HCT116 (cell line): ENCODE results near the gene DMBX1. TPM values are rescaled to one million over a fixed set of nuclear protein-coding genes. Genes with fewer than 3 reads are reported as not detected.

Experiments
- ATAC-seq: fragments of 200-7000 bp; cut with Tn5 transposase; 2 replicates; pipeline ENCODE4 v1.9.1; 2020; ENCODE audit warnings: mild to moderate bottlenecking, moderate library complexity
- BruUV-seq: library from RNA; stranded (reverse); fragments of 400-500 nt; replicated peaks from 2 replicates; lab custom pipeline; 2021; lab: Mats Ljungman, UMichigan
- CTCF ChIA-PET: fragments of 300-600 bp; sonication (Branson Sonifier 250); formaldehyde crosslinking; loops from one replicate; lab custom pipeline; 2021; ENCODE audit warnings: antibody characterized with exemption; lab: Charles Lee
- POLR2A ChIA-PET: fragments of 300-600, 350-600 bp; sonication (Branson Sonifier 250); formaldehyde crosslinking; loops from one replicate; lab custom pipeline; 2021; ENCODE audit warnings: antibody characterized with exemption; lab: Charles Lee
- RAD21 ChIA-PET, 2 experiments: fragments of 300-600 bp; sonication (Branson Sonifier 250); formaldehyde crosslinking; loops; one replicate each; lab custom pipeline; 2023; ENCODE audit warnings: low total read pairs in 2 of 2; ENCODE audit not compliant: uncharacterized antibody in 2 of 2, unreplicated experiment in 2 of 2, low non-redundant PET in 1 of 2; lab: Charles Lee
- DNase-seq: peaks from one replicate; pipeline ENCODE4 v3.0.0-alpha.2; 2010; ENCODE audit warnings: low read depth, low spot score
- H2AFZ ChIP-seq: fragments of 200-600 bp; shearing (Covaris generic), sonication (generic); 2 replicates; pipeline ENCODE4 v1.6.1; 2017; ENCODE audit warnings: low read depth, mixed run types, mixed read lengths, antibody characterized with exemption, low read length; ENCODE audit not compliant: poor library complexity, severe bottlenecking
- H3K27ac ChIP-seq: 2 replicates; pipeline ENCODE4 v1.5.1; 2012; ENCODE audit warnings: low read depth, low read length
- H3K27me3 ChIP-seq: fragments of 200-600 bp; sonication (generic); 2 replicates; pipeline ENCODE4 v1.6.1; 2016; ENCODE audit warnings: mixed run types, low read length, mixed read lengths; ENCODE audit not compliant: insufficient read depth
- H3K36me3 ChIP-seq, 2 experiments: fragments of 200-500 bp in 1 of 2; fragments of 200-600 bp in 1 of 2; sonication (Bioruptor generic) in 1 of 2; sonication (generic) in 1 of 2; 2 replicates each; pipeline versions ENCODE4 v1.5.1 to v1.6.1; 2014 to 2016; ENCODE audit warnings: low read length in 2 of 2, inconsistent platforms in 1 of 2, mixed read lengths in 1 of 2, mixed run types in 1 of 2; ENCODE audit not compliant: insufficient read depth in 2 of 2, control insufficient read depth in 1 of 2
- H3K4me1 ChIP-seq, 2 experiments: fragments of 200-600 bp in 1 of 2; sonication (generic) in 1 of 2; 2 replicates each; pipeline versions ENCODE4 v1.5.1 to v1.6.1; 2012 to 2017; ENCODE audit warnings: low read length in 2 of 2, inconsistent platforms in 1 of 2, mild to moderate bottlenecking in 1 of 2, mixed read lengths in 1 of 2, mixed run types in 1 of 2, moderate library complexity in 1 of 2; ENCODE audit not compliant: insufficient read depth in 2 of 2, control insufficient read depth in 1 of 2
- H3K4me2 ChIP-seq: fragments of 200-600 bp; sonication (generic); 2 replicates; pipeline ENCODE4 v1.6.1; 2017; ENCODE audit warnings: mixed run types, low read length, mixed read lengths
- H3K4me3 ChIP-seq, 2 experiments: fragments of 200-600 bp in 1 of 2; sonication (generic) in 1 of 2; replicated peaks in 1 of 2; 2 replicates each; pipeline ENCODE4 v1.5.1; 2011 to 2016; ENCODE audit warnings: low read length in 2 of 2, control low read depth in 1 of 2, low read depth in 1 of 2, mild to moderate bottlenecking in 1 of 2, mixed read lengths in 1 of 2, mixed run types in 1 of 2
- H3K79me2 ChIP-seq: fragments of 200-600 bp; sonication (generic); 2 replicates; pipeline ENCODE4 v1.6.1; 2017; ENCODE audit warnings: mild to moderate bottlenecking, mixed run types, low read length, moderate library complexity, mixed read lengths; ENCODE audit not compliant: insufficient read depth
- H3K9ac ChIP-seq: fragments of 200-600 bp; sonication (generic); 2 replicates; pipeline ENCODE4 v1.6.1; 2016; ENCODE audit warnings: low read length, mixed read lengths
- H3K9me2 ChIP-seq: fragments of 200-600 bp; sonication (generic), shearing (Covaris generic); 2 replicates; pipeline ENCODE4 v1.6.1; 2017; ENCODE audit warnings: mixed run types, mild to moderate bottlenecking, moderate library complexity; ENCODE audit not compliant: insufficient read depth
- H3K9me3 ChIP-seq, 2 experiments: fragments of 200-500 bp in 1 of 2; fragments of 200-600 bp in 1 of 2; sonication (Bioruptor generic) in 1 of 2; sonication (generic) in 1 of 2; 2 replicates each; pipeline ENCODE4 v1.6.1; 2014 to 2017; ENCODE audit warnings: low read length in 2 of 2, mixed read lengths in 2 of 2, inconsistent platforms in 1 of 2, low read depth in 1 of 2, mild to moderate bottlenecking in 1 of 2, mixed run types in 1 of 2, moderate library complexity in 1 of 2; ENCODE audit not compliant: control insufficient read depth in 1 of 2, insufficient read depth in 1 of 2
- H4K20me1 ChIP-seq: fragments of 200-600 bp; sonication (generic), shearing (Covaris generic); 2 replicates; pipeline ENCODE4 v1.6.1; 2017; ENCODE audit warnings: mixed run types, mild to moderate bottlenecking, moderate library complexity; ENCODE audit not compliant: insufficient read depth
- CBX3 ChIP-seq: IDR thresholded peaks from 2 replicates; pipeline ENCODE4 v1.6.1; 2012; ENCODE audit warnings: low read depth
- CEBPB ChIP-seq: IDR thresholded peaks from 2 replicates; pipeline ENCODE4 v1.6.1; 2012; ENCODE audit warnings: low read depth
- CTCF ChIP-seq, 3 experiments: fragments of 200-600 bp in 1 of 3; sonication (generic) in 1 of 3; IDR thresholded peaks in 2 of 3; conservative IDR thresholded peaks in 1 of 3; 2 replicates each; pipeline ENCODE4 v1.5.1; 2012 to 2017; ENCODE audit warnings: low read depth in 2 of 3, low read length in 2 of 3, antibody characterized with exemption in 1 of 3, borderline replicate concordance in 1 of 3, control low read depth in 1 of 3, mild to moderate bottlenecking in 1 of 3, mixed read lengths in 1 of 3, mixed run types in 1 of 3, moderate library complexity in 1 of 3; ENCODE audit not compliant: insufficient read depth in 1 of 3
- EGR1 ChIP-seq: IDR thresholded peaks from 2 replicates; pipeline ENCODE4 v1.6.1; 2012; ENCODE audit warnings: low read depth
- EZH2phosphoT487 ChIP-seq: fragments of 200-600 bp; IDR thresholded peaks from 2 replicates; pipeline ENCODE4 v1.6.1; 2018; ENCODE audit warnings: antibody characterized with exemption, borderline replicate concordance
- FOSL1 ChIP-seq: IDR thresholded peaks from 2 replicates; pipeline ENCODE4 v1.6.1; 2012; ENCODE audit warnings: low read depth
- JUND ChIP-seq: IDR thresholded peaks from 2 replicates; pipeline ENCODE4 v1.6.1; 2012
- POLR2A ChIP-seq: IDR thresholded peaks from 2 replicates; pipeline ENCODE4 v1.7.0; 2011; ENCODE audit warnings: borderline replicate concordance; ENCODE audit not compliant: insufficient read depth, insufficient read length; ENCODE audit errors: extremely low read depth
- POLR2AphosphoS5 ChIP-seq: IDR thresholded peaks from 2 replicates; pipeline ENCODE4 v1.6.1; 2011; ENCODE audit warnings: mild to moderate bottlenecking, low read depth, low read length, moderate library complexity
- RAD21 ChIP-seq: IDR thresholded peaks from 2 replicates; pipeline ENCODE4 v1.6.1; 2012; ENCODE audit warnings: low read depth, mild to moderate bottlenecking
- SIN3A ChIP-seq: IDR thresholded peaks from 2 replicates; pipeline ENCODE4 v1.6.1; 2012; ENCODE audit warnings: low read depth
- SP1 ChIP-seq: IDR thresholded peaks from 2 replicates; pipeline ENCODE4 v1.6.1; 2012; ENCODE audit warnings: low read depth
- SRF ChIP-seq: IDR thresholded peaks from 2 replicates; pipeline ENCODE4 v1.6.1; 2012; ENCODE audit warnings: low read depth
- TCF7L2 ChIP-seq: IDR thresholded peaks from 2 replicates; pipeline ENCODE4 v1.7.0; 2011; ENCODE audit warnings: borderline replicate concordance, inconsistent platforms; ENCODE audit not compliant: insufficient read depth, insufficient read length; ENCODE audit errors: extremely low read depth
- YY1 ChIP-seq: IDR thresholded peaks from 2 replicates; pipeline ENCODE4 v1.6.1; 2011; ENCODE audit warnings: low read length, low read depth, moderate library complexity, mild to moderate bottlenecking; ENCODE audit not compliant: insufficient replicate concordance; ENCODE audit errors: extremely low read depth
- ZBTB33 ChIP-seq: IDR thresholded peaks from 2 replicates; pipeline ENCODE4 v1.6.1; 2011; ENCODE audit warnings: mild to moderate bottlenecking, low read length, moderate library complexity; ENCODE audit not compliant: insufficient replicate concordance; ENCODE audit errors: extremely low read depth
- ZFX ChIP-seq: fragments of 450-650 bp; IDR thresholded peaks from 2 replicates; pipeline ENCODE4 v1.6.1; 2017
- ZNF274 ChIP-seq: fragments of 200-500 bp; sonication (Bioruptor generic); IDR thresholded peaks from 2 replicates; pipeline ENCODE4 v1.6.1; 2014; ENCODE audit warnings: mild to moderate bottlenecking, low read depth, low read length, inconsistent platforms
- intact Hi-C: fragments of 100-400 bp; cut with micrococcal nuclease; formaldehyde crosslinking; loops from 2 replicates; pipeline ENCODE4 v1.10.0; 2022
- total RNA-seq: library from RNA; stranded (reverse); gene quantifications from one replicate; pipeline ENCODE4 v1.2.1, GENCODE V29; 2021; ENCODE audit not compliant: unreplicated experiment
- TF ChIP-seq, protein P1 (sequence below): IDR thresholded peaks from 2 replicates; pipeline ENCODE4 v1.6.1; 2012
- TF ChIP-seq, protein P2 (sequence below): IDR thresholded peaks from 2 replicates; pipeline ENCODE4 v1.6.1; 2012; ENCODE audit warnings: low read depth

The DMBX1 gene
- total RNA-seq, 1 experiment from 2014 or later = 4.3 TPM

- no peaks in the 10 kb centered on the region for H3K36me3 ChIP-seq
- no peak overlapping the region for H3K9ac ChIP-seq
- intact Hi-C loops = no loop called here
- H3K27ac ChIP-seq = no peak overlapping the region
- POLR2A ChIA-PET = no interaction called here
- TF ChIP-seq, protein P1, sequence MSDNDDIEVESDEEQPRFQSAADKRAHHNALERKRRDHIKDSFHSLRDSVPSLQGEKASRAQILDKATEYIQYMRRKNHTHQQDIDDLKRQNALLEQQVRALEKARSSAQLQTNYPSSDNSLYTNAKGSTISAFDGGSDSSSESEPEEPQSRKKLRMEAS = no peak
- TF ChIP-seq ZBTB33 (no peak), ZNF274 (no peak), RAD21 (no peak), SP1 (no peak), SIN3A (no peak), YY1 (no peak), EGR1 (no peak), EZH2phosphoT487 (no peak), CBX3 (no peak), POLR2A (no peak), CTCF (IDR thresholded peaks at IDR 0.05 in 2 of 3, conservative IDR thresholded peaks at IDR 0.05 in 1 of 3; ENCODE audit: borderline replicate concordance in 1 of 3, insufficient read depth in 1 of 3, low read depth in 2 of 3, low read length in 2 of 3) (no peak), SRF (no peak), CEBPB (no peak), FOSL1 (no peak), POLR2AphosphoS5 (no peak), ZFX (no peak), TCF7L2 (no peak), JUND (no peak)
- TF ChIP-seq, protein P2, sequence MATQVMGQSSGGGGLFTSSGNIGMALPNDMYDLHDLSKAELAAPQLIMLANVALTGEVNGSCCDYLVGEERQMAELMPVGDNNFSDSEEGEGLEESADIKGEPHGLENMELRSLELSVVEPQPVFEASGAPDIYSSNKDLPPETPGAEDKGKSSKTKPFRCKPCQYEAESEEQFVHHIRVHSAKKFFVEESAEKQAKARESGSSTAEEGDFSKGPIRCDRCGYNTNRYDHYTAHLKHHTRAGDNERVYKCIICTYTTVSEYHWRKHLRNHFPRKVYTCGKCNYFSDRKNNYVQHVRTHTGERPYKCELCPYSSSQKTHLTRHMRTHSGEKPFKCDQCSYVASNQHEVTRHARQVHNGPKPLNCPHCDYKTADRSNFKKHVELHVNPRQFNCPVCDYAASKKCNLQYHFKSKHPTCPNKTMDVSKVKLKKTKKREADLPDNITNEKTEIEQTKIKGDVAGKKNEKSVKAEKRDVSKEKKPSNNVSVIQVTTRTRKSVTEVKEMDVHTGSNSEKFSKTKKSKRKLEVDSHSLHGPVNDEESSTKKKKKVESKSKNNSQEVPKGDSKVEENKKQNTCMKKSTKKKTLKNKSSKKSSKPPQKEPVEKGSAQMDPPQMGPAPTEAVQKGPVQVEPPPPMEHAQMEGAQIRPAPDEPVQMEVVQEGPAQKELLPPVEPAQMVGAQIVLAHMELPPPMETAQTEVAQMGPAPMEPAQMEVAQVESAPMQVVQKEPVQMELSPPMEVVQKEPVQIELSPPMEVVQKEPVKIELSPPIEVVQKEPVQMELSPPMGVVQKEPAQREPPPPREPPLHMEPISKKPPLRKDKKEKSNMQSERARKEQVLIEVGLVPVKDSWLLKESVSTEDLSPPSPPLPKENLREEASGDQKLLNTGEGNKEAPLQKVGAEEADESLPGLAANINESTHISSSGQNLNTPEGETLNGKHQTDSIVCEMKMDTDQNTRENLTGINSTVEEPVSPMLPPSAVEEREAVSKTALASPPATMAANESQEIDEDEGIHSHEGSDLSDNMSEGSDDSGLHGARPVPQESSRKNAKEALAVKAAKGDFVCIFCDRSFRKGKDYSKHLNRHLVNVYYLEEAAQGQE = no peak
- RAD21 ChIA-PET = no interaction called here
- H4K20me1 ChIP-seq = no peaks in the 10 kb centered on the region
- no peak for DNase-seq
- H3K9me2 ChIP-seq = no peaks in the 10 kb centered on the region
- no peak overlapping the region for H2AFZ ChIP-seq
- CTCF ChIA-PET = interaction anchor here (1.4 to 2.5 kb wide), 2 partner anchors 13 to 42 kb away, joined by 4 to 15 read pairs; no protein-coding TSS in a partner anchor
- H3K9me3 ChIP-seq = no peaks in the 10 kb centered on the region
- H3K4me3 ChIP-seq = no peak overlapping the region
- no peaks in the 10 kb centered on the region for H3K27me3 ChIP-seq
- no peak overlapping the region for H3K4me2 ChIP-seq
- H3K4me1 ChIP-seq = peaks cover 6 to 20% of the 10 kb centered on the region in 2 experiments; a peak in 3 of 4 replicates
- no peaks in the 10 kb centered on the region for H3K79me2 ChIP-seq
- ATAC-seq = no peak
- no TSS peak for BruUV-seq
Observed at GRCh38 chr1:46486432-46487015, 3.1 kb upstream of the DMBX1 start.
